ENCODE results near the gene ALOX5. TPM values are rescaled to one million over a fixed set of nuclear protein-coding genes. Genes with fewer than 3 reads are reported as not detected.

Gene ALOX5
- total and polyA plus RNA-seq, 3 experiments from 2014 or later, result 0.77 to 3.0 (median 0.93) TPM

DNA sequence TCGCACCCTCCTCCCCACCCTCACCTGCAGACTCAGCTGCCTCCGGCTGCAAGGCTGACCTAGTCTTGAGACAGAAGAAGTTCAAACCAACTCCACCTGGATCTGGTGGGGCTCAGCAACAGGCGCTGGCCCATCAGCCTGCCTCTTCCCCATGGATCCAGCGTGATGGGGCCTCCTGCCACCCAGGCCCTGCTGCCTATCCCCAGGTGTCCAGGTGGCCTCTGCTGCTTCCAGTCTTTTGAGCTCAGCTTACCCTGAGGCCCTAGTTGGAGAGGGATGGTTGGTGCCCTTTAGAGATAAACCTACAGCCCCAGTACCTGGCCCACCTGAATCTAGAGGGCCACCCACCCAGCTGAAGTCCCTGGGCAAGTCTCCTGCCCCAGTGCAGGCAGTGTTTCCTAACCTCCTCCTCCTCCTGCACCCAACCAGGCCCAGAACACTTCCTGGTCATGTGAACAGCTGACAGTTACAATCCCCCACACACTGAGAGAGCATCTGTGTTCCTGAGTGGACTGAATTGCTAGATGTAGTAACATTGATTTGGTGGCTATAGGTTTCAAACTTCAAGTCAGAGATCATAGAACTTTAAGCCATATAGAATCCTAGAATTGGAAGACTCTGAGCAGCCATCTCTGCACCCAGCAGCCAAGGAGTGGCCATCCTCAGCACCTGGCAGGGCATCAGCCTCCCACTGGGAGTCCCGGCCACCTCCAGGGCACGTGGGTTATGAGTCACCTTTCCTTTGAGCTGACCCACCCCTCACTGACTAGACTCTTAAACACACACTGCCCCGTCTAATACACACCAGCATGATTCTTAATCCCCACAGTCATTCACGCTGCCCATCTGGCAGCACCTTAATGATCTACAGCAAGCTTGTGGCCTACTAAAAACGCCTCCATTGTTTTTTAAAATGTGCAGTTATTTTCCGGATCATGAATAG is 51.9 kb downstream of the ALOX5 start:
- no peaks in the 10 kb centered on the region for H3K36me3 Mint-ChIP-seq
- no peaks in the 10 kb centered on the region for H3K27me3 Mint-ChIP-seq
- no peak for DNase-seq
- Histone ChIP-seq H3K4me3 (ENCODE audit: low read length) (no peak overlapping the region), H3K36me3 (ENCODE audit: insufficient read depth, low read length) (no peaks in the 10 kb centered on the region), H3K27ac (ENCODE audit: low read depth, low read length) (no peak overlapping the region), H3K4me1 (ENCODE audit: insufficient read depth, low read length) (peaks cover 34% of the 10 kb centered on the region), H3K9me3 (ENCODE audit: low read length) (no peaks in the 10 kb centered on the region), H3K27me3 (ENCODE audit: insufficient read depth, low read length, poor library complexity, severe bottlenecking) (no peaks in the 10 kb centered on the region)
- H3K4me3 Mint-ChIP-seq, result peak overlapping the region in 2 of 7 donors; percentile 2 to 12
- H3K9me3 Mint-ChIP-seq, result no peaks in the 10 kb centered on the region
- peak overlapping the region in 5 of 8 donors; percentile 12 to 83 (median 71) for H3K27ac Mint-ChIP-seq
- peaks cover 28 to 59% (median 31%) of the 10 kb centered on the region in 3 donors for H3K4me1 Mint-ChIP-seq
- ChIA-PET CTCF (no interaction called here), POLR2A (no interaction called here)

DNA sequence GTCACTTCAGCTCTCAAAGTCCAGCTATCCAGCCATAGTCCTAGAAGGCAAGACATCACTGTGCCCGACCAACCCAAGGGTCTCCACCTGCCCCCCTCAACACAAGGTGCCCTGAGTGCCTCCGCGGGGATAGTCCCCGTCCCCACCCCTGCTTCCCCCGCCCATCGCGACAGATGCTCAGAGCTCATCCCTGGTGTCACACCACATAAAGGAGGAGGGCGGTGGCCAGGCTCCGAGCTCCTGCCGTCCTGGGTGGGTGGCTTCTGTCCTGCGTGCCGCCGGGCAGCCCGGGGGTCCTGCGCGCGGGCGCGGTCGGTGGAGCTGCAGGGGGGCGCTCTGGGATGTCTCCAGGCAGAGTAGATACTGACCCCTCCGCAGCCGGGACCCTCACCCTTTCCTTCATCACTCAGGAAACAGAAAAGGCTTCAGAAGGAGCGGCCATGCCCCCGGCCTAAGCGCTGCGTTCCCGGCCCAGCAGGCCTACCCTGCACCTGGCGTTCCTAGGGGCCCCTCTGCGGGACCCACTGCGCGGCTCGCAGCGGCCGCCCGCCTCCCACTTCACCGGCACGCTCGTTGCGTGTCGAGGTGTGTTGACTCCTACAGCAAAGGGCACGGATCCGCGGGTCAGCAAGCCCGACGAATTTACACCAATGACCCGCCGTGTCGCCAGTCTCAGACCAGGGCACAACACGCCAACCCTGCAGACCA is 53.4 kb downstream of the ALOX5 start:
- Histone ChIP-seq H3K4me1 (ENCODE audit: insufficient read depth, low read length) (peaks cover 18% of the 10 kb centered on the region), H3K9me3 (ENCODE audit: low read length) (no peaks in the 10 kb centered on the region), H3K36me3 (ENCODE audit: insufficient read depth, low read length) (no peaks in the 10 kb centered on the region), H3K27me3 (ENCODE audit: insufficient read depth, low read length, poor library complexity, severe bottlenecking) (no peaks in the 10 kb centered on the region), H3K4me3 (ENCODE audit: low read length) (no peak overlapping the region), H3K27ac (ENCODE audit: low read depth, low read length) (no peak overlapping the region)
- H3K4me3 Mint-ChIP-seq, result no peak overlapping the region
- no peaks in the 10 kb centered on the region for H3K9me3 Mint-ChIP-seq
- CTCF ChIA-PET, result no interaction called here
- no peaks in the 10 kb centered on the region for H3K27me3 Mint-ChIP-seq
- no peak for DNase-seq
- H3K36me3 Mint-ChIP-seq, result no peaks in the 10 kb centered on the region
- H3K27ac Mint-ChIP-seq, result no peak overlapping the region
- peaks cover 16 to 44% (median 17%) of the 10 kb centered on the region in 3 donors for H3K4me1 Mint-ChIP-seq
- POLR2A ChIA-PET, result no interaction called here

DNA sequence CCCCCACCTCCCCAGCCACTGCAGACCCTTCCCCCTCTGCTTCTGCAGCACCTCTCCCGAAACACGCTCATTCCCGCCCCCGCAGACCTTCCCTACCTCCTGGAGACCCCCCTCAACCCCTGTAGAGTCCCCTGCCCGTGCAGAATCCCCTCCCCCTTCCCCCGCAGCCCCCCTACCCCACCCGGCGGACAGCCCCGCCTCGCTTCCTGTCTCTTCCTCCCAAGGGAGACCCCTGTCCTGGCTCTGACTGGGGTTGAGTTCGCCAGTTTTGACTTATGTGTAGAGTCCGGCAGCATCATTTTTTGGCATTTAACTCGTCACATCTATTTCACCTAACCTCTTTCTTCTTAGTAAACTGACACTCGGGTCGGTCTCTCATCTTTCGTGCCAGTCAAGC is 54.0 kb downstream of the ALOX5 start:
- Mint-ChIP-seq H3K27me3 (no peaks in the 10 kb centered on the region), H3K27ac (no peak overlapping the region), H3K36me3 (no peaks in the 10 kb centered on the region), H3K4me3 (no peak overlapping the region), H3K4me1 (peaks cover 14 to 44% (median 17%) of the 10 kb centered on the region in 3 donors), H3K9me3 (no peaks in the 10 kb centered on the region)
- Histone ChIP-seq H3K4me3 (ENCODE audit: low read length) (no peak overlapping the region), H3K9me3 (ENCODE audit: low read length) (no peaks in the 10 kb centered on the region), H3K27me3 (ENCODE audit: insufficient read depth, low read length, poor library complexity, severe bottlenecking) (no peaks in the 10 kb centered on the region), H3K4me1 (ENCODE audit: insufficient read depth, low read length) (peaks cover 16% of the 10 kb centered on the region), H3K27ac (ENCODE audit: low read depth, low read length) (no peak overlapping the region), H3K36me3 (ENCODE audit: insufficient read depth, low read length) (no peaks in the 10 kb centered on the region)
- POLR2A ChIA-PET, result no interaction called here
- CTCF ChIA-PET, result no interaction called here
- DNase-seq, result no peak

DNA sequence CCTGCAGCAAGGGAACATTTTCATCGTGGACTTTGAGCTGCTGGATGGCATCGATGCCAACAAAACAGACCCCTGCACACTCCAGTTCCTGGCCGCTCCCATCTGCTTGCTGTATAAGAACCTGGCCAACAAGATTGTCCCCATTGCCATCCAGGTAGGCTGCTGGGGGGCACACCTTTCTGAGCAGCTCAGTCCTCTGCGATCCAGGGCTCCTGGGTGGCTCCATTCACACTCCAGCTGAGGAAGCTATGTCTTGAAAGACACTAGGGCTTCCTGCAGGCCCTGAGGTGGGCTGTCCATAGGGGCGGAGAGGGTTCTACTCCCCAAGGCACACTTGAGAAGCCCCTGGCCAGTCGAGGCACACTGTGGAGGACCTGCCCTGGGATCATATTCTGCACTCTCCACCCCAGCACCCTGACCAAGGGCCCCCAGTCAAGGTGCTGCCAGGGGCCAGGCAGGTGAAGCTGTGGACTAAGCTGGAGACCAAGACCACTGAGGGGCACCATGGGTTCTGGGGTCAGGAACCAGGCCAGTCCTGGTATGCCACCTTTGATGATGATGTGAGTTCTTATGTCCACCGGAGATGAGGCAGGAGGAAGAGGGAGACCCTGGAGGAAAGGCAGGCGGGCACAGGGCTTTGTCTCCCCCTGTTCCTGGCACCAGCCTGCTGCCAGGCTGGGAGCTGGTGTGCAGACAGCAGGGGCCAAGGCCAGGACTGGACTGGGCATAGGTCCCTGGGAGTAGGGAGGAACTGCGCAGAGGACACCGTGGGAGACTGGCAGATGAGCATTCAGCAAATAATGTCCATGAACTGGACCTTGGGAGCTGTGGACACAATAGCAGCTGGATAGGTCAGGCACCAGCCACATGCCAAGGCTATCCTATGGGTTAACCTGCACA is 54.8 kb downstream of the ALOX5 start:
- Histone ChIP-seq H3K4me3 (ENCODE audit: low read length) (no peak overlapping the region), H3K27ac (ENCODE audit: low read depth, low read length) (no peak overlapping the region), H3K36me3 (ENCODE audit: insufficient read depth, low read length) (no peaks in the 10 kb centered on the region), H3K27me3 (ENCODE audit: insufficient read depth, low read length, poor library complexity, severe bottlenecking) (no peaks in the 10 kb centered on the region), H3K9me3 (ENCODE audit: low read length) (no peaks in the 10 kb centered on the region), H3K4me1 (ENCODE audit: insufficient read depth, low read length) (peaks cover 19% of the 10 kb centered on the region)
- H3K27me3 Mint-ChIP-seq, result no peaks in the 10 kb centered on the region
- no peaks in the 10 kb centered on the region for H3K9me3 Mint-ChIP-seq
- POLR2A ChIA-PET, result no interaction called here
- H3K4me1 Mint-ChIP-seq, result peaks cover 18 to 44% (median 26%) of the 10 kb centered on the region in 3 donors
- H3K36me3 Mint-ChIP-seq, result no peaks in the 10 kb centered on the region
- CTCF ChIA-PET, result no interaction called here
- no peak for DNase-seq
- no peak overlapping the region for H3K4me3 Mint-ChIP-seq
- H3K27ac Mint-ChIP-seq, result peak overlapping the region in 3 of 8 donors; percentile 11 to 77 (median 47)

DNA sequence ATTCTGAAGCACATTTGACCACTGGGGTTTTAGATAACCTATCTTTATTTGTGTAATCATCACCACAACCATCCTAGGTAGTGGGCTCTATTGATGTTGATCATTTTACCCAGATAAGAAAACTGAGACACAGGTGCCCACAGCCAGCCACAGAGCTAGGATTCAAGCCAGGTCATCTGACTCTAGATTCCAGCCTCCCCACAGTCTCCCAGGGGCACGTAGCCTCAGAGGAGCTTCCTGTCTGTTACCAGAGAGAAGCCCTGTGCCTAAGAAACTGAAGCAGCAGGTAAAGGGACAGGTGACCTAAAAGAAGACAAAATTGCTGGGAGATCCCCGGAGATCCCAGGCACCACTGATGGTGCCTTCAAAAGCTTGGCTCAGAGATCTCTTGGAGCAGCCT is 55.8 kb downstream of the ALOX5 start:
- H3K27me3 Mint-ChIP-seq, result no peaks in the 10 kb centered on the region
- CTCF ChIA-PET, result no interaction called here
- no peak overlapping the region for H3K27ac Mint-ChIP-seq
- Histone ChIP-seq H3K27me3 (ENCODE audit: insufficient read depth, low read length, poor library complexity, severe bottlenecking) (no peaks in the 10 kb centered on the region), H3K36me3 (ENCODE audit: insufficient read depth, low read length) (no peaks in the 10 kb centered on the region), H3K4me1 (ENCODE audit: insufficient read depth, low read length) (peaks cover 26% of the 10 kb centered on the region), H3K27ac (ENCODE audit: low read depth, low read length) (no peak overlapping the region), H3K4me3 (ENCODE audit: low read length) (no peak overlapping the region), H3K9me3 (ENCODE audit: low read length) (no peaks in the 10 kb centered on the region)
- H3K4me1 Mint-ChIP-seq, result peaks cover 17 to 44% (median 34%) of the 10 kb centered on the region in 3 donors
- H3K36me3 Mint-ChIP-seq, result peaks cover 0 to 2% (median 0%) of the 10 kb centered on the region in 3 donors
- no peak for DNase-seq
- H3K9me3 Mint-ChIP-seq, result no peaks in the 10 kb centered on the region
- no peak overlapping the region for H3K4me3 Mint-ChIP-seq
- POLR2A ChIA-PET, result no interaction called here

DNA sequence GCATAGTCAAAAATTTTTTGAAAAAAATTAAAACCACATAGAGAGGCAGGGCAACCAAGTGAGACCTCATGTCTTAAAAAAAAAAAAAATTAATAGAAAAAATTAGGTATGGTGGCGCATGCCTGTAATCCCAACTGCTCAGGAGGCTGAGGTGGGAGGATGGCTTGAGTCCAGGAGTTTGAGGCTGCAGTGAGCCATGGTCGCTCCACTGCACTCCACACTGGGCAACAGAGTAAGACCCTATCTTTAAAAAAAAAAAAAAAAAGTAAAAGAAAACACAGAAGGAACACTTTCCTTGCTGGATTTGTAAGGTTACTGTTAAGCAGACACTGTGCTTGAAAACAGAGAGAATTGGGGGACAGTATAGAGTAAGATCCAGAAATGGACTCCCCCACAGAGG is 58.1 kb downstream of the ALOX5 start:
- no peak overlapping the region for H3K4me3 Mint-ChIP-seq

DNA sequence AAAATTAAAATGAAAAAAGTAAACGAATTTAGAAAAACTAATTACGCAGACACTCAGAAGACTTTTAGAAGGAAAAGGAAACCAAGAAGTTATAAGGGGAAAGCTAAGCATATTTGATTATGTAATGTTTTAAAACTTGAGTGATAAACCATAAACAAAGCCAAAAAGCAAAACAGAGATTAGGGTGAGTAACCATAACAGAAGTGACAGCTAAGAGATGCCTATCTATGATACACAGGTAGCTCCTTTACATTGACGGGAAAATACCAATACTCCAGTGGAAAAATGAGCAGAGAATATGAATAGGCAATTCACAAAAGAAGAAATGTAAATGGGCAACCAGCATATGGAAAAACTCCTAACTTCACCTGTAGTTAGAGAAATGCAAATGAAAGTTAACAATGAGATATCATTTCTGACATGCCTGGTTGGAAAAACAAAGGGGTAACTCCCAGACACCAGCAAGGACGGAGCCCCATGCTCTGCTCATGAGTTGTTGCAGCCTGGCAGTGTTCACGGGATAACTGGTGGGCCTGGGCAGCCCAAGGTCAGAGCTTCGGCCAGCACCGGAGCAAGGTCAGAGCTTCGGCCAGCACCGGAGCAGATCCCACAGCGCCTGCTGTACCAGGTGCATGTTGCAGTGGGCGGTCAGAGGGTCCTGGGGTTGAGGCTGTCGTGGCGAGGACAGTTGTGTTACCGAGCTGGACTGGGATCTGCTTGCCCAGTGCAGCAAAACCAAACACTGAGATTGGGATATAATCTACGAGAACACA is 58.9 kb downstream of the ALOX5 start:
- no peaks in the 10 kb centered on the region for H3K9me3 ChIP-seq (ENCODE audit: low read length)
- peaks cover 18% of the 10 kb centered on the region for H3K4me1 ChIP-seq (ENCODE audit: insufficient read depth, low read length)
- Mint-ChIP-seq H3K27me3 (peaks cover 0 to 5% of the 10 kb centered on the region in 2 donors), H3K27ac (peak overlapping the region in 3 of 8 donors; percentile 2 to 83 (median 29)), H3K36me3 (peaks cover 0 to 2% (median 0%) of the 10 kb centered on the region in 3 donors), H3K4me1 (peaks cover 10 to 24% (median 24%) of the 10 kb centered on the region in 3 donors), H3K9me3 (no peaks in the 10 kb centered on the region), H3K4me3 (no peak overlapping the region)
- ChIA-PET POLR2A (no interaction called here), CTCF (no interaction called here)
- H3K4me3 ChIP-seq (ENCODE audit: low read length), result no peak overlapping the region
- no peaks in the 10 kb centered on the region for H3K36me3 ChIP-seq (ENCODE audit: insufficient read depth, low read length)
- no peaks in the 10 kb centered on the region for H3K27me3 ChIP-seq (ENCODE audit: insufficient read depth, low read length, poor library complexity, severe bottlenecking)
- DNase-seq, result no peak
- no peak overlapping the region for H3K27ac ChIP-seq (ENCODE audit: low read depth, low read length)

More for the DNA sequence above, 58.1 kb downstream of the ALOX5 start:
- Histone ChIP-seq H3K27ac (ENCODE audit: low read depth, low read length) (no peak overlapping the region), H3K9me3 (ENCODE audit: low read length) (no peaks in the 10 kb centered on the region), H3K36me3 (ENCODE audit: insufficient read depth, low read length) (no peaks in the 10 kb centered on the region), H3K4me1 (ENCODE audit: insufficient read depth, low read length) (peaks cover 18% of the 10 kb centered on the region), H3K27me3 (ENCODE audit: insufficient read depth, low read length, poor library complexity, severe bottlenecking) (no peaks in the 10 kb centered on the region), H3K4me3 (ENCODE audit: low read length) (no peak overlapping the region)
- Mint-ChIP-seq H3K4me1 (peaks cover 10 to 24% (median 24%) of the 10 kb centered on the region in 3 donors), H3K27me3 (no peaks in the 10 kb centered on the region), H3K9me3 (no peaks in the 10 kb centered on the region), H3K27ac (no peak overlapping the region), H3K36me3 (peaks cover 0 to 2% (median 0%) of the 10 kb centered on the region in 3 donors)
- no peak for DNase-seq
- CTCF ChIA-PET, result no interaction called here
- POLR2A ChIA-PET, result no interaction called here
